Islet of Langerhans (tissue), 1 donor: ENCODE measurements around the gene MAPRE3.
"Not testable (repeated sequence)": the region's sequence is repeated elsewhere in the genome, so short reads cannot be mapped to it uniquely, and the experiment has no call there.

Experiments
- FAIRE-seq: peaks from one replicate; lab custom pipeline; 2011; peaks lifted over from hg19 to GRCh38; lab: Jason Lieb, UNC

The MAPRE3 gene

DNA sequence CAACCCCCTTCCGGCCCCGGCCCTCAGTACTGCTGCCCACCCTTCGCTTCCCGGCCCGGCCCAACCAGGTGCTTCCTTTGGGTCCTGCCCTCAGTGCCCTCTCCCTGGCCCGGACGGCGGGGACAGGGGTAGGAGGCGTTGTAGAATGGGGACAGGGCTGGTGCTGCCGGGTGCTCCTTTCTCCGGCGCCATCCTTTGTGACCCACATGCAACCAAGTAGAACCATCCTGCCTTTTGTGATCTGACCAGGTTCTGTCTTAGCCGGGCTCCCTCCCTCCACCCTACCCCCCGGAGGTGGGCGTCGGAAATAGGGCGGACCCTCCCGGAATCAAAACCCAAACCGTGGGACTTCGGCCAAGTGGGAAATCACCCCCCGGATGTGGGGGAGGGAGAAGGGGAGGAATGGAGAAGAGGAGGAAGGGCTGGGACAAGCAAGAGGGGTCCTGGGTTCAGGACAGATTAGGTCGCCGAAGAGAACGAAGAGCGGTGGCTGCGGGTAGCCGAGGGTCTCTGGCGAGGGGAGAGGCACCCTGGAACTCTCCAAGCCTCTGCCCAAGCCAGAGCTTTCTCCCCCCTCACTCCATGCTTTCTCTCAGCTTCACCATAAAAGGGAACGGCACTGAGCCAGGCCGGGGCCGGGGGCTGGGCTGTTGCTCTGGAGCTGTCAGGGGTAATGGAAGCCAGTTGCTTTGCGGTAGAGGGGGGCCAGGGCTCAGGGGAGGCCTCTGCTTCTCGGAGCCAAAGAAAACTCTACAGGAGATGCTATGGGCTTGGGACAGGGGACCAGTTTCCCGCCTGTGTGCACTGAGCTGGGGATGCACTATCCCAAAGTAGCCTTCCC, 101.8 kb downstream of the MAPRE3 start:
- no peak for FAIRE-seq

GRCh38 chr2:27072920-27073319, 102.5 kb downstream of the MAPRE3 start:
- FAIRE-seq = no peak

DNA sequence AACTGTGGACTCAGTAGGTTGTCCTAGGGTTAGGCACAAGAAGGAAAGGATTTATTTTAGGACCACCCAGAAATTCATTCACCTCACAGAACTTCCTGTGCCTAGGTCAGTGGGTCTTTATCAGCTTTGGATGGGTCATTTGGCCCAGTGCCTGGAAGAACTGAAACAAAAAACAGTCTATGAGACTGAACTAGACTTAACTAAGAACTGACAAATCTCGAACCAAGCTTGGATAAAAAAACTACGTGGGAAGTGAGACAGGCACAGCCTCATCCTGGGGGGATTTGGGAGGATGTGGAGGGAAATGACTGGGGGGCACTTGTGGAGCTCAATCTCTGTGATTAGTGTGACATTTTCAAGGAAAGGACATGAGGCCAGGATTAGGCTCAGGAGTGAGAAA, 103.3 kb downstream of the MAPRE3 start:
- FAIRE-seq = no peak

- no peak for FAIRE-seq
These were observed 104.5 kb downstream of the MAPRE3 start for GRCh38 chr2:27074738-27075565.

DNA sequence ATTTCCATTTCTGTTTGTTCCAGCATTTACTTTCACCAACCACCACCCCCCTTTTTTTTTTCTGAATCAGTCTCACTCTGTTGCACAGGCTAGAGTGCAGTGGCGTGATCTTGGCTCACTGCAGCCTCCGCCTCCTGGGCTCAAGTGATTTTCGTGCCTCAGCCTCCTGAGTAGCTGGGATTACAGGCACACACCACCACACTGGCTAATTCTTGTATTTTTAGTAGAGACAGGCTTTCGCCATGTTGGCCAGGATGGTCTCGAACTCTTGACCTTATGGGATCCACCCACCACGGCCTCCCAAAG, 105.1 kb downstream of the MAPRE3 start:
- FAIRE-seq = not testable (repeated sequence)

- no peak for FAIRE-seq
These were observed 105.9 kb downstream of the MAPRE3 start for GRCh38 chr2:27076323-27076722.
